HCT116 (cell line): ENCODE measurements around the gene RBM20. TPM values are rescaled to one million over a fixed set of nuclear protein-coding genes. Genes with fewer than 3 reads are reported as not detected.

ENCODE experiments used
- ATAC-seq: fragments of 200-7000 bp; cut with Tn5 transposase; 2 replicates; pipeline ENCODE4 v1.9.1; 2020; ENCODE audit warnings: mild to moderate bottlenecking, moderate library complexity
- BruUV-seq: library from RNA; stranded (reverse); fragments of 400-500 nt; replicated peaks from 2 replicates; lab custom pipeline; 2021; lab: Mats Ljungman, UMichigan
- CTCF ChIA-PET: fragments of 300-600 bp; sonication (Branson Sonifier 250); formaldehyde crosslinking; loops from one replicate; lab custom pipeline; 2021; ENCODE audit warnings: antibody characterized with exemption; lab: Charles Lee
- POLR2A ChIA-PET: fragments of 300-600, 350-600 bp; sonication (Branson Sonifier 250); formaldehyde crosslinking; loops from one replicate; lab custom pipeline; 2021; ENCODE audit warnings: antibody characterized with exemption; lab: Charles Lee
- RAD21 ChIA-PET, 2 experiments: fragments of 300-600 bp; sonication (Branson Sonifier 250); formaldehyde crosslinking; loops; one replicate each; lab custom pipeline; 2023; ENCODE audit warnings: low total read pairs in 2 of 2; ENCODE audit not compliant: uncharacterized antibody in 2 of 2, unreplicated experiment in 2 of 2, low non-redundant PET in 1 of 2; lab: Charles Lee
- DNase-seq: peaks from one replicate; pipeline ENCODE4 v3.0.0-alpha.2; 2010; ENCODE audit warnings: low read depth, low spot score
- H2AFZ ChIP-seq: fragments of 200-600 bp; shearing (Covaris generic), sonication (generic); 2 replicates; pipeline ENCODE4 v1.6.1; 2017; ENCODE audit warnings: low read depth, mixed run types, mixed read lengths, antibody characterized with exemption, low read length; ENCODE audit not compliant: poor library complexity, severe bottlenecking
- H3K27ac ChIP-seq: 2 replicates; pipeline ENCODE4 v1.5.1; 2012; ENCODE audit warnings: low read depth, low read length
- H3K27me3 ChIP-seq: fragments of 200-600 bp; sonication (generic); 2 replicates; pipeline ENCODE4 v1.6.1; 2016; ENCODE audit warnings: mixed run types, low read length, mixed read lengths; ENCODE audit not compliant: insufficient read depth
- H3K36me3 ChIP-seq, 2 experiments: fragments of 200-500 bp in 1 of 2; fragments of 200-600 bp in 1 of 2; sonication (Bioruptor generic) in 1 of 2; sonication (generic) in 1 of 2; 2 replicates each; pipeline versions ENCODE4 v1.5.1 to v1.6.1; 2014 to 2016; ENCODE audit warnings: low read length in 2 of 2, inconsistent platforms in 1 of 2, mixed read lengths in 1 of 2, mixed run types in 1 of 2; ENCODE audit not compliant: insufficient read depth in 2 of 2, control insufficient read depth in 1 of 2
- H3K4me1 ChIP-seq, 2 experiments: fragments of 200-600 bp in 1 of 2; sonication (generic) in 1 of 2; 2 replicates each; pipeline versions ENCODE4 v1.5.1 to v1.6.1; 2012 to 2017; ENCODE audit warnings: low read length in 2 of 2, inconsistent platforms in 1 of 2, mild to moderate bottlenecking in 1 of 2, mixed read lengths in 1 of 2, mixed run types in 1 of 2, moderate library complexity in 1 of 2; ENCODE audit not compliant: insufficient read depth in 2 of 2, control insufficient read depth in 1 of 2
- H3K4me2 ChIP-seq: fragments of 200-600 bp; sonication (generic); 2 replicates; pipeline ENCODE4 v1.6.1; 2017; ENCODE audit warnings: mixed run types, low read length, mixed read lengths
- H3K4me3 ChIP-seq, 2 experiments: fragments of 200-600 bp in 1 of 2; sonication (generic) in 1 of 2; replicated peaks in 1 of 2; 2 replicates each; pipeline ENCODE4 v1.5.1; 2011 to 2016; ENCODE audit warnings: low read length in 2 of 2, control low read depth in 1 of 2, low read depth in 1 of 2, mild to moderate bottlenecking in 1 of 2, mixed read lengths in 1 of 2, mixed run types in 1 of 2
- H3K79me2 ChIP-seq: fragments of 200-600 bp; sonication (generic); 2 replicates; pipeline ENCODE4 v1.6.1; 2017; ENCODE audit warnings: mild to moderate bottlenecking, mixed run types, low read length, moderate library complexity, mixed read lengths; ENCODE audit not compliant: insufficient read depth
- H3K9ac ChIP-seq: fragments of 200-600 bp; sonication (generic); 2 replicates; pipeline ENCODE4 v1.6.1; 2016; ENCODE audit warnings: low read length, mixed read lengths
- H3K9me2 ChIP-seq: fragments of 200-600 bp; sonication (generic), shearing (Covaris generic); 2 replicates; pipeline ENCODE4 v1.6.1; 2017; ENCODE audit warnings: mixed run types, mild to moderate bottlenecking, moderate library complexity; ENCODE audit not compliant: insufficient read depth
- H3K9me3 ChIP-seq, 2 experiments: fragments of 200-500 bp in 1 of 2; fragments of 200-600 bp in 1 of 2; sonication (Bioruptor generic) in 1 of 2; sonication (generic) in 1 of 2; 2 replicates each; pipeline ENCODE4 v1.6.1; 2014 to 2017; ENCODE audit warnings: low read length in 2 of 2, mixed read lengths in 2 of 2, inconsistent platforms in 1 of 2, low read depth in 1 of 2, mild to moderate bottlenecking in 1 of 2, mixed run types in 1 of 2, moderate library complexity in 1 of 2; ENCODE audit not compliant: control insufficient read depth in 1 of 2, insufficient read depth in 1 of 2
- H4K20me1 ChIP-seq: fragments of 200-600 bp; sonication (generic), shearing (Covaris generic); 2 replicates; pipeline ENCODE4 v1.6.1; 2017; ENCODE audit warnings: mixed run types, mild to moderate bottlenecking, moderate library complexity; ENCODE audit not compliant: insufficient read depth
- CBX3 ChIP-seq: IDR thresholded peaks from 2 replicates; pipeline ENCODE4 v1.6.1; 2012; ENCODE audit warnings: low read depth
- CEBPB ChIP-seq: IDR thresholded peaks from 2 replicates; pipeline ENCODE4 v1.6.1; 2012; ENCODE audit warnings: low read depth
- EZH2 ChIP-seq: fragments of 200-600 bp; sonication (generic); IDR thresholded peaks from 2 replicates; pipeline ENCODE4 v1.6.1; 2017; ENCODE audit warnings: antibody characterized with exemption, mixed run types
- EZH2phosphoT487 ChIP-seq: fragments of 200-600 bp; IDR thresholded peaks from 2 replicates; pipeline ENCODE4 v1.6.1; 2018; ENCODE audit warnings: antibody characterized with exemption, borderline replicate concordance
- FOSL1 ChIP-seq: IDR thresholded peaks from 2 replicates; pipeline ENCODE4 v1.6.1; 2012; ENCODE audit warnings: low read depth
- POLR2A ChIP-seq: IDR thresholded peaks from 2 replicates; pipeline ENCODE4 v1.7.0; 2011; ENCODE audit warnings: borderline replicate concordance; ENCODE audit not compliant: insufficient read depth, insufficient read length; ENCODE audit errors: extremely low read depth
- POLR2AphosphoS5 ChIP-seq: IDR thresholded peaks from 2 replicates; pipeline ENCODE4 v1.6.1; 2011; ENCODE audit warnings: mild to moderate bottlenecking, low read depth, low read length, moderate library complexity
- RAD21 ChIP-seq: IDR thresholded peaks from 2 replicates; pipeline ENCODE4 v1.6.1; 2012; ENCODE audit warnings: low read depth, mild to moderate bottlenecking
- SIN3A ChIP-seq: IDR thresholded peaks from 2 replicates; pipeline ENCODE4 v1.6.1; 2012; ENCODE audit warnings: low read depth
- TCF7L2 ChIP-seq: IDR thresholded peaks from 2 replicates; pipeline ENCODE4 v1.7.0; 2011; ENCODE audit warnings: borderline replicate concordance, inconsistent platforms; ENCODE audit not compliant: insufficient read depth, insufficient read length; ENCODE audit errors: extremely low read depth
- YY1 ChIP-seq: IDR thresholded peaks from 2 replicates; pipeline ENCODE4 v1.6.1; 2011; ENCODE audit warnings: low read length, low read depth, moderate library complexity, mild to moderate bottlenecking; ENCODE audit not compliant: insufficient replicate concordance; ENCODE audit errors: extremely low read depth
- ZFX ChIP-seq: fragments of 450-650 bp; IDR thresholded peaks from 2 replicates; pipeline ENCODE4 v1.6.1; 2017
- ZNF274 ChIP-seq: fragments of 200-500 bp; sonication (Bioruptor generic); IDR thresholded peaks from 2 replicates; pipeline ENCODE4 v1.6.1; 2014; ENCODE audit warnings: mild to moderate bottlenecking, low read depth, low read length, inconsistent platforms
- intact Hi-C: fragments of 100-400 bp; cut with micrococcal nuclease; formaldehyde crosslinking; loops from 2 replicates; pipeline ENCODE4 v1.10.0; 2022
- total RNA-seq: library from RNA; stranded (reverse); gene quantifications from one replicate; pipeline ENCODE4 v1.2.1, GENCODE V29; 2021; ENCODE audit not compliant: unreplicated experiment
- TF ChIP-seq, protein P1 (sequence below): IDR thresholded peaks from 2 replicates; pipeline ENCODE4 v1.6.1; 2012
- TF ChIP-seq, protein P2 (sequence below), 3 experiments: fragments of 200-600 bp in 1 of 3; sonication (generic) in 1 of 3; IDR thresholded peaks in 2 of 3; conservative IDR thresholded peaks in 1 of 3; 2 replicates each; pipeline ENCODE4 v1.5.1; 2012 to 2017; ENCODE audit warnings: low read depth in 2 of 3, low read length in 2 of 3, antibody characterized with exemption in 1 of 3, borderline replicate concordance in 1 of 3, control low read depth in 1 of 3, mild to moderate bottlenecking in 1 of 3, mixed read lengths in 1 of 3, mixed run types in 1 of 3, moderate library complexity in 1 of 3; ENCODE audit not compliant: insufficient read depth in 1 of 3

Gene RBM20
- total RNA-seq, 1 experiment from 2014 or later: 2.0 TPM

DNA sequence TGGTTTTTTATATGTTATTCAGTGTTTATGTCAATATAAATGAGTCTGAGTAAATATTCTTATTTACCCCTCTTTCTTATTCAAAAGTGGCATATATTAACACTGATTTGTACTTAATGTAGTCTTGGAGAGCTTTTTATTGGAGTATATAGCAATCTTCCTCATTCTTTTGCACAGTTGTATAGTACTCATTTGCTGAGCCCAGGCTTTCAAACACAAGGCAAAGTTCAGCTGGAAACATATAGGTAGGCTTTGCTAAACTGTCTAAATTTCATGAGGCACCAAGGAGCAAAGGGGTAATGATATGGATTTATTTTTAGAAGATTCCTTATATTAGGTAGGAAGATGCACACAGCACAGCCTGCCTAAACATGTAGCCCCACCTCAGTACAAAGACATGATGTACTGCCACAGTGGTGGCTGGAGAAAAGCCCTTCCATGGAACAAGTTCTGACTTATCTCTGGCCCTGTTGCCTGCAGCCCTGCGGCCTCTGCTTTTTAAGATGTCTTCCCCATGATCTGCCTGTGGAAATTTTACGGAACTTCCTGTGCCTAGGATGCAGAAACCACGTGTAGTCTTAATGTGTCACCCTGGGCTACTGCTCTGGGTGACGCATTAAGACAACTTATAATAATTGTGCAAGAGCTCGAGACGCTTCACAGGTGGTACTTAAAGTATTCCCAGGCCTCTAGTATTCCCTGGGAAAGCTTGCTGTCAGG is 218.0 kb downstream of the RBM20 start:
- no peak overlapping the region for H3K27ac ChIP-seq
- TF ChIP-seq TCF7L2: no peak
- TF ChIP-seq FOSL1: no peak
- no peak for TF ChIP-seq POLR2AphosphoS5
- no peak for TF ChIP-seq SIN3A
- TF ChIP-seq, protein P1, sequence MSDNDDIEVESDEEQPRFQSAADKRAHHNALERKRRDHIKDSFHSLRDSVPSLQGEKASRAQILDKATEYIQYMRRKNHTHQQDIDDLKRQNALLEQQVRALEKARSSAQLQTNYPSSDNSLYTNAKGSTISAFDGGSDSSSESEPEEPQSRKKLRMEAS: no peak
- TF ChIP-seq ZNF274: no peak
- TF ChIP-seq RAD21: no peak
- H3K36me3 ChIP-seq: no peaks in the 10 kb centered on the region
- H2AFZ ChIP-seq: no peak overlapping the region
- ATAC-seq: no peak
- H3K27me3 ChIP-seq: no peaks in the 10 kb centered on the region
- no peaks in the 10 kb centered on the region for H3K9me3 ChIP-seq
- POLR2A ChIA-PET: no interaction called here
- CTCF ChIA-PET: no interaction called here
- H3K79me2 ChIP-seq: no peaks in the 10 kb centered on the region
- RAD21 ChIA-PET: no interaction called here
- H3K4me1 ChIP-seq: peaks cover 11 to 20% of the 10 kb centered on the region in 2 experiments
- no peak for DNase-seq
- H3K4me3 ChIP-seq: no peak overlapping the region
- H4K20me1 ChIP-seq: no peaks in the 10 kb centered on the region
- H3K9ac ChIP-seq: no peak overlapping the region
- no peak overlapping the region for H3K4me2 ChIP-seq
- no TSS peak for BruUV-seq
- no peaks in the 10 kb centered on the region for H3K9me2 ChIP-seq
- intact Hi-C loops: no loop called here

DNA sequence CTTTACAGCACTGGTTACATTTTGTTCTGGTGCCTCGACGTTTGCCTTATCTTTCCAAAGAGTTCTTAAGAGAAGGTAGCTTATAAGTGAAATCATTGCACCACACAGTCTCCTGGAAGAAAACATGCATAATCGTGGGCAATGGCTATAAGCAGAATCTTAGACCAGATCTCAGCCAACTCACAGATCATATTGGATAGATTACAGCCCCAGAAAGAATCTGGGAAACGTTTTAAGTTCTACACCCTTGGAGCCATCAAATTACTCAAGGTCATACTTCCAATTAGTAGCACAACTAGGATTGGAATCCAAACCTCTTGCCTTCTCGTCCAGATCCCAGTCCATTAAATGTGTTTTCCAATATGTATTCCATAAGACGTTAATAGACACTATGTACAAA is 218.8 kb downstream of the RBM20 start:
- ChIA-PET CTCF (no interaction called here), POLR2A (no interaction called here), RAD21 (no interaction called here)
- Histone ChIP-seq H3K9ac (no peak overlapping the region), H3K4me1 (peaks cover 11 to 20% of the 10 kb centered on the region in 2 experiments), H3K36me3 (no peaks in the 10 kb centered on the region), H3K9me2 (no peaks in the 10 kb centered on the region), H3K27me3 (no peaks in the 10 kb centered on the region), H2AFZ (no peak overlapping the region), H3K79me2 (no peaks in the 10 kb centered on the region), H4K20me1 (no peaks in the 10 kb centered on the region), H3K4me2 (no peak overlapping the region), H3K4me3 (no peak overlapping the region), H3K9me3 (no peaks in the 10 kb centered on the region), H3K27ac (no peak overlapping the region)
- intact Hi-C loops: no loop called here
- DNase-seq (no peak), ATAC-seq (no peak)
- no TSS peak for BruUV-seq
- TF ChIP-seq CEBPB (no peak), EZH2 (no peak), SIN3A (no peak), RAD21 (no peak), POLR2A (no peak), ZNF274 (no peak), CBX3 (no peak), EZH2phosphoT487 (no peak), YY1 (no peak), ZFX (no peak)
- TF ChIP-seq, protein P2, sequence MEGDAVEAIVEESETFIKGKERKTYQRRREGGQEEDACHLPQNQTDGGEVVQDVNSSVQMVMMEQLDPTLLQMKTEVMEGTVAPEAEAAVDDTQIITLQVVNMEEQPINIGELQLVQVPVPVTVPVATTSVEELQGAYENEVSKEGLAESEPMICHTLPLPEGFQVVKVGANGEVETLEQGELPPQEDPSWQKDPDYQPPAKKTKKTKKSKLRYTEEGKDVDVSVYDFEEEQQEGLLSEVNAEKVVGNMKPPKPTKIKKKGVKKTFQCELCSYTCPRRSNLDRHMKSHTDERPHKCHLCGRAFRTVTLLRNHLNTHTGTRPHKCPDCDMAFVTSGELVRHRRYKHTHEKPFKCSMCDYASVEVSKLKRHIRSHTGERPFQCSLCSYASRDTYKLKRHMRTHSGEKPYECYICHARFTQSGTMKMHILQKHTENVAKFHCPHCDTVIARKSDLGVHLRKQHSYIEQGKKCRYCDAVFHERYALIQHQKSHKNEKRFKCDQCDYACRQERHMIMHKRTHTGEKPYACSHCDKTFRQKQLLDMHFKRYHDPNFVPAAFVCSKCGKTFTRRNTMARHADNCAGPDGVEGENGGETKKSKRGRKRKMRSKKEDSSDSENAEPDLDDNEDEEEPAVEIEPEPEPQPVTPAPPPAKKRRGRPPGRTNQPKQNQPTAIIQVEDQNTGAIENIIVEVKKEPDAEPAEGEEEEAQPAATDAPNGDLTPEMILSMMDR (IDR thresholded peaks at IDR 0.05 in 2 of 3, conservative IDR thresholded peaks at IDR 0.05 in 1 of 3; ENCODE audit: borderline replicate concordance in 1 of 3, insufficient read depth in 1 of 3, low read depth in 2 of 3, low read length in 2 of 3): no peak
- TF ChIP-seq, protein P1: no peak
